HepG2 (cell line): Measurements from ENCODE around the gene GTF2F2. TPM values are rescaled to one million over a fixed set of nuclear protein-coding genes. Genes with fewer than 3 reads are reported as not detected.

ENCODE experiments used
- ATAC-seq: fragments of 200-7000 bp; cut with Tn5 transposase; 3 replicates; pipeline ENCODE4 v1.9.1; 2020; ENCODE audit warnings: mild to moderate bottlenecking, moderate library complexity
- BruUV-seq: library from RNA; stranded (reverse); fragments of 400-500 nt; replicated peaks from 2 replicates; lab custom pipeline; 2021; lab: Mats Ljungman, UMichigan
- CTCF ChIA-PET: fragments of 300-600 bp; formaldehyde crosslinking; extraction: SDS; loops from one replicate; lab custom pipeline; 2021; ENCODE audit warnings: low total read pairs, inconsistent platforms, low intra/inter-chr PET ratio; lab: Yijun Ruan, JAX
- POLR2A ChIA-PET: fragments of 350-600 bp; sonication (Branson Sonifier 250); formaldehyde crosslinking; loops from one replicate; lab custom pipeline; 2020; ENCODE audit warnings: antibody characterized with exemption, inconsistent platforms; lab: Yijun Ruan, JAX
- DNase-seq: peaks from one replicate; pipeline ENCODE4 v3.0.0-alpha.2; 2015; ENCODE audit warnings: low spot score
- FAIRE-seq: peaks from 3 replicates; lab custom pipeline; 2011; peaks lifted over from hg19 to GRCh38; lab: Jason Lieb, UNC
- H2AFZ ChIP-seq: one replicate; pipeline ENCODE4 v1.6.1; 2011; ENCODE audit warnings: low read length, inconsistent platforms
- H3K27ac ChIP-seq: fragments of 300-600 bp; 3 replicates; pipeline ENCODE4 v1.8.0; 2011; ENCODE audit warnings: mixed run types, mild to moderate bottlenecking, mixed read lengths, low read length, inconsistent platforms; ENCODE audit not compliant: insufficient read depth; ENCODE audit errors: extremely low read length
- H3K27me3 ChIP-seq, 2 experiments: fragments of 200-600 bp in 1 of 2; 2 replicates in 1 of 2; 3 replicates in 1 of 2; pipeline versions ENCODE4 v1.6.0 to v1.8.0; 2011; ENCODE audit warnings: low read length in 2 of 2, mild to moderate bottlenecking in 2 of 2, moderate library complexity in 2 of 2, inconsistent platforms in 1 of 2; ENCODE audit not compliant: insufficient read depth in 2 of 2, control insufficient read depth in 1 of 2
- H3K36me3 ChIP-seq, 2 experiments: fragments of 200-600 bp in 1 of 2; replicated peaks in 1 of 2; 2 replicates in 1 of 2; 3 replicates in 1 of 2; pipeline versions ENCODE4 v1.5.1 to v1.8.0; 2011; ENCODE audit warnings: low read length in 2 of 2, inconsistent platforms in 1 of 2; ENCODE audit not compliant: insufficient read depth in 2 of 2, control insufficient read depth in 1 of 2
- H3K4me1 ChIP-seq: 2 replicates; pipeline ENCODE4 v1.5.1; 2012; ENCODE audit warnings: low read length, inconsistent platforms; ENCODE audit not compliant: insufficient read depth
- H3K4me2 ChIP-seq: 2 replicates; pipeline ENCODE4 v1.6.0; 2011; ENCODE audit warnings: low read depth, low read length, inconsistent platforms
- H3K4me3 ChIP-seq, 3 experiments: fragments of 200-600 bp in 1 of 3; sonication (generic), shearing (Covaris generic) in 1 of 3; replicated peaks in 1 of 3; 2 replicates each; pipeline ENCODE4 v1.5.1; 2011 to 2016; ENCODE audit warnings: low read length in 3 of 3, inconsistent platforms in 2 of 3, low read depth in 2 of 3, mild to moderate bottlenecking in 2 of 3, control low read depth in 1 of 3, mixed read lengths in 1 of 3; ENCODE audit not compliant: insufficient read depth in 1 of 3
- H3K79me2 ChIP-seq: one replicate; pipeline ENCODE4 v1.6.1; 2011; ENCODE audit warnings: low read length, inconsistent platforms; ENCODE audit not compliant: insufficient read depth
- H3K9ac ChIP-seq: 2 replicates; pipeline ENCODE4 v1.6.0; 2011; ENCODE audit warnings: mild to moderate bottlenecking, low read depth, low read length, inconsistent platforms; ENCODE audit not compliant: insufficient read depth
- H3K9me3 ChIP-seq: 2 replicates; pipeline ENCODE4 v1.5.1; 2012; ENCODE audit warnings: mild to moderate bottlenecking, low read length
- H4K20me1 ChIP-seq: 2 replicates; pipeline ENCODE4 v1.6.0; 2011; ENCODE audit warnings: inconsistent platforms, mild to moderate bottlenecking, low read length, moderate library complexity; ENCODE audit not compliant: insufficient read depth
- JUNB ChIP-seq: sonication (generic); formaldehyde crosslinking; IDR thresholded peaks from 2 replicates; pipeline ENCODE4 v1.8.0; 2022; ENCODE audit warnings: missing genetic modification reagents, mild to moderate bottlenecking, borderline replicate concordance
- SIN3A ChIP-seq: IDR thresholded peaks from 2 replicates; pipeline ENCODE4 v1.6.1; 2011; ENCODE audit warnings: low read depth, mild to moderate bottlenecking, control low read depth, low read length, borderline replicate concordance
- ZNF513 ChIP-seq: sonication (generic); formaldehyde crosslinking; conservative IDR thresholded peaks from 2 replicates; pipeline ENCODE4 v1.5.0; 2020; ENCODE audit warnings: missing genetic modification reagents
- ZNF549 ChIP-seq: sonication (generic); formaldehyde crosslinking; IDR thresholded peaks from 2 replicates; pipeline ENCODE4 v1.5.0; 2020; ENCODE audit warnings: missing genetic modification reagents
- WGBS: methylation state at CpG from one replicate; pipeline ENCODE4 v1.1.6; 2017; ENCODE audit warnings: low lambda C conversion rate; 5-methylcytosine and 5-hydroxymethylcytosine counted together
- in situ Hi-C: cut with HindIII; loops from 2 replicates; pipeline ENCODE4 v1.10.0; 2017; ENCODE audit warnings: low pct_unique_long_range_greater_than_20kb; ENCODE audit not compliant: extremely low pct_ligation_motif_present
- intact Hi-C: fragments of 100-400 bp; cut with micrococcal nuclease; formaldehyde crosslinking; loops from one replicate; pipeline ENCODE4 v1.10.0; 2022; ENCODE audit not compliant: unreplicated experiment
- polyA plus RNA-seq, 8 experiments: library from polyadenylated mRNA; depleted of rRNA in 3 of 8; stranded (reverse) in 7 of 8; unstranded in 1 of 8; fragments of >200 nt; fragmentation: Illumina TruSeq in 4 of 8; extraction: Trizol in 4 of 8; gene quantifications; 2 replicates each; pipeline versions ENCODE4 v1.2.1 to v1.2.3, GENCODE V29; 2011 to 2016; ENCODE audit warnings: low read depth in 4 of 8, missing spikeins in 1 of 8, mixed read lengths in 1 of 8; ENCODE audit not compliant: insufficient read depth in 1 of 8
- total RNA-seq, 5 experiments: library from RNA; depleted of rRNA; stranded (reverse); fragments of >200 nt; fragmentation: Illumina TruSeq; extraction: Trizol; gene quantifications; 2 replicates each; pipeline ENCODE4 v1.2.3, GENCODE V29; 2016; ENCODE audit warnings: low read depth in 1 of 5
- TF ChIP-seq, protein P1 (sequence below): IDR thresholded peaks from 2 replicates; pipeline ENCODE4 v1.6.1; 2016; ENCODE audit warnings: missing compliant biosample characterization, missing genetic modification reagents, borderline replicate concordance

The GTF2F2 gene
- total and polyA plus RNA-seq, 2 of the 13 experiments (the other 11 are each of a cell fraction or from before 2014, with no cell fraction given) = 10.6 to 32.8 TPM

DNA sequence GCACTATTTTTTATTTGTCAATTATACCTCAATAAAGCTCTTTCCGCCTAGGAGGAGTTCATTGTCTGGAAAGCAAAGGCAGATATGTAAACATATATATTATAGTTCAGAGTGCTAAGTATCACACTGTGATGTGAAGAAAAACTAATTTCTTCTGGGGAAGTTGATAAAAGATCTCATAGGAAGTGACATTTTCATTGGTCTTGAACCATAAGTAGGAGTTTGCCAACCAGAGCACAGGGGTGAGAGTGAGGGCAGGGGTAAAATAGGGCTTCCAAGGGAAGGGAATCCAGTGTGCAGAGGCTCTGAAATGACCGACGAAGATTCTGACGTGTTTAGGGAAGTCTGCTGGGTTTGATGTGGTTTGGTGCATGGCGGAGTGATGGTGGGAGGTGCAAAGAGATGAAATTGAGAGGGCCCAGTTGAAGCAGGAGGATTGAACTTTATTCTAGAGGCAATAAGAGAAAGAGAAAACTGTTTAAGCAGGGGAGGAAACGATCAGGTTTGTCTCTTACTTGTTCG, 780 bp upstream of the GTF2F2 start:
- H3K27ac ChIP-seq = peak overlapping the region; percentile 78
- H3K9ac ChIP-seq = peak overlapping the region; percentile 86
- H3K79me2 ChIP-seq = peaks cover 35% of the 10 kb centered on the region
- H3K9me3 ChIP-seq = no peaks in the 10 kb centered on the region
- H3K4me1 ChIP-seq = peaks cover 23% of the 10 kb centered on the region
- peak overlapping the region; percentile 99 for H3K4me2 ChIP-seq
- DNase-seq = no peak
- ATAC-seq = peak; percentile 56
- H2AFZ ChIP-seq = peak overlapping the region; percentile 97
- H3K4me3 ChIP-seq = peak overlapping the region; percentile 66 to 78 (median 77)
- 7% methylated on average over 7 of the region's 7 CpGs for WGBS
- peaks cover 3% of the 10 kb centered on the region; the same call in 1 of the 2 replicates for H4K20me1 ChIP-seq
- POLR2A ChIA-PET = interaction anchor here (0.8 to 1.0 kb wide), 3 partner anchors 19 to 122 kb away, joined by 3 to 5 read pairs (median 3); no protein-coding TSS in a partner anchor
- TSS peak; percentile 84 for BruUV-seq
- no peak for FAIRE-seq
- no peaks in the 10 kb centered on the region for H3K36me3 ChIP-seq
- intact Hi-C loops (no loop called here), in situ Hi-C loops (no loop called here)
- H3K27me3 ChIP-seq = no peaks in the 10 kb centered on the region; a peak in 1 of 5 replicates
- TF ChIP-seq SIN3A (peak; percentile 31; the same call in 1 of the 2 replicates), ZNF549 (CRISPR knock-in tag) (no peak), ZNF513 (CRISPR knock-in tag) (0 out of 2 replicates have a peak, but pooled peaks have one; percentile 12), JUNB (CRISPR knock-in tag) (no peak)
- TF ChIP-seq, protein P1, sequence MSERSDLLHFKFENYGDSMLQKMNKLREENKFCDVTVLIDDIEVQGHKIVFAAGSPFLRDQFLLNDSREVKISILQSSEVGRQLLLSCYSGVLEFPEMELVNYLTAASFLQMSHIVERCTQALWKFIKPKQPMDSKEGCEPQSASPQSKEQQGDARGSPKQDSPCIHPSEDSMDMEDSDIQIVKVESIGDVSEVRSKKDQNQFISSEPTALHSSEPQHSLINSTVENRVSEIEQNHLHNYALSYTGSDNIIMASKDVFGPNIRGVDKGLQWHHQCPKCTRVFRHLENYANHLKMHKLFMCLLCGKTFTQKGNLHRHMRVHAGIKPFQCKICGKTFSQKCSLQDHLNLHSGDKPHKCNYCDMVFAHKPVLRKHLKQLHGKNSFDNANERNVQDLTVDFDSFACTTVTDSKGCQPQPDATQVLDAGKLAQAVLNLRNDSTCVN (CRISPR knock-in tag) = 0 out of 2 replicates have a peak, but pooled peaks have one; percentile 2
- CTCF ChIA-PET = no interaction called here
